Psoas muscle (tissue), 8 donors: ENCODE measurements around the gene AEN. TPM values are rescaled to one million over a fixed set of nuclear protein-coding genes. Genes with fewer than 3 reads are reported as not detected.

Experiments used
- ATAC-seq, 4 donors: fragments of 200-7000 bp; cut with Tn5 transposase; one replicate each; pipeline ENCODE4 v1.9.1; 2020; ENCODE audit warnings: moderate library complexity in 3 of 4, mild to moderate bottlenecking in 2 of 4
- DNase-seq, 2 donors: peaks; one replicate each; pipeline ENCODE4 v3.0.0-alpha.2; 2020
- H3K27ac ChIP-seq: fragments of 200-600 bp; one replicate; pipeline ENCODE4 v1.8.0; 2022
- H3K27me3 ChIP-seq, 3 donors: fragments of 200-600 bp in 1 of 3; one replicate each; pipeline versions ENCODE4 v1.6.1 to v1.8.0; 2013 to 2022; ENCODE audit warnings: low read length in 2 of 3, mild to moderate bottlenecking in 2 of 3, moderate library complexity in 1 of 3; ENCODE audit not compliant: insufficient read depth in 3 of 3
- H3K36me3 ChIP-seq, 2 donors: fragments of 200-600 bp in 1 of 2; one replicate each; pipeline versions ENCODE4 v1.6.1 to v1.8.0; 2013 to 2022; ENCODE audit warnings: low read depth in 1 of 2, mild to moderate bottlenecking in 1 of 2, moderate library complexity in 1 of 2; ENCODE audit not compliant: insufficient read depth in 1 of 2
- H3K4me1 ChIP-seq: fragments of 200-600 bp; one replicate; pipeline ENCODE4 v1.8.0; 2022
- H3K4me3 ChIP-seq: fragments of 200-600 bp; one replicate; pipeline ENCODE4 v1.8.0; 2022; ENCODE audit warnings: mild to moderate bottlenecking
- H3K9me3 ChIP-seq: fragments of 200-600 bp; one replicate; pipeline ENCODE4 v1.8.0; 2022
- CTCF ChIP-seq: fragments of 200-600 bp; IDR thresholded peaks from one replicate; pipeline ENCODE4 v1.8.0; 2022; ENCODE audit warnings: antibody characterized with exemption
- WGBS, 3 donors: extraction: QIAGEN DNeasy Blood & Tissue Kit; methylation state at CpG; one replicate each; pipeline versions ENCODE4 v1.1.6 to v1.1.7; 2013; 5-methylcytosine and 5-hydroxymethylcytosine counted together
- intact Hi-C, 2 donors: fragments of 100-400 bp; cut with DNase I; formaldehyde crosslinking; loops; one replicate each; pipeline versions ENCODE4 v1.11.0 to v1.14.2; 2022
- polyA plus RNA-seq, 3 donors: library from polyadenylated mRNA; stranded (reverse); fragments of 200-250 nt; gene quantifications; one replicate each; pipeline ENCODE4 v1.2.3, GENCODE V29; 2013
- total RNA-seq, 4 donors: library from RNA; stranded (reverse); fragmentation: NEBNext Ultra II Directional in 2 of 4; extraction: Animal tissue kit (Norgen Biotek cat#: 25700) in 2 of 4; gene quantifications; one replicate each; pipeline versions ENCODE4 v1.2.1 to v1.2.4, GENCODE V29; 2021 to 2023
- donor health status: healthy with polysubstance abuse.
- donor health status: DM: no; HTN: no; CAD: no; lungs with moderate emphysema.
- donor health status: Bipolar disorder and iron deficiency.
- donor health status: healthy.
- donor health status: DM: yes; HTN: yes; CAD: no.
- donor health status: DM: no; HTN: no; CAD: no.
- donor health status: DM: no; HTN: no; CAD: no.
- donor health status: DM: yes; HTN: yes; CAD: no.

Gene AEN
- total and polyA plus RNA-seq, 7 donors = 10.1 to 46.6 (median 32.2) TPM

GRCh38 chr15:88649753-88650551 is 28.8 kb downstream of the AEN start:
- Histone ChIP-seq H3K36me3 (no peaks in the 10 kb centered on the region), H3K4me1 (peaks cover 3% of the 10 kb centered on the region), H3K9me3 (no peaks in the 10 kb centered on the region), H3K27me3 (peaks cover 0 to 2% (median 0%) of the 10 kb centered on the region in 3 donors), H3K27ac (no peak overlapping the region), H3K4me3 (no peak overlapping the region)
- WGBS, 3 donors = 71 to 72% (median 72%) methylated on average over 23 of the region's 23 CpGs
- ATAC-seq = peak in 1 of 4 donors; percentile 20
- no peak for DNase-seq
- intact Hi-C loops = loop anchor here in 1 of 2 donors (10.0 kb wide), 1 partner anchor 245 kb away; the partner anchor contains the start of gene HAPLN3
- no peak for TF ChIP-seq CTCF

GRCh38 chr15:88650556-88650955 is 29.4 kb downstream of the AEN start:
- 92 to 94% (median 92%) methylated on average over 12 of the region's 12 CpGs for WGBS, 3 donors
- Histone ChIP-seq H3K27ac (no peak overlapping the region), H3K36me3 (no peaks in the 10 kb centered on the region), H3K4me3 (no peak overlapping the region), H3K9me3 (no peaks in the 10 kb centered on the region), H3K4me1 (peaks cover 3% of the 10 kb centered on the region), H3K27me3 (peaks cover 0 to 2% (median 0%) of the 10 kb centered on the region in 3 donors)
- TF ChIP-seq CTCF = no peak
- DNase-seq = no peak
- ATAC-seq = no peak
- intact Hi-C loops = loop anchor here in 1 of 2 donors (10.0 kb wide), 1 partner anchor 244 kb away; the partner anchor contains the start of gene HAPLN3

- no peaks in the 10 kb centered on the region for H3K36me3 ChIP-seq
- no peak overlapping the region for H3K27ac ChIP-seq
- H3K27me3 ChIP-seq = peaks cover 0 to 2% (median 0%) of the 10 kb centered on the region in 3 donors
- ATAC-seq (no peak), DNase-seq (no peak)
- H3K4me1 ChIP-seq = peaks cover 3% of the 10 kb centered on the region
- no peak for TF ChIP-seq CTCF
- 77 to 79% (median 78%) methylated on average over 7 of the region's 7 CpGs for WGBS, 3 donors
- H3K4me3 ChIP-seq = no peak overlapping the region
- intact Hi-C loops = loop anchor here in 1 of 2 donors (10.0 kb wide), 1 partner anchor 244 kb away; the partner anchor contains the start of gene HAPLN3
- H3K9me3 ChIP-seq = no peaks in the 10 kb centered on the region
Measured at GRCh38 chr15:88651136-88651732, 30.1 kb downstream of the AEN start.

- WGBS, 3 donors = 82 to 94% (median 85%) methylated on average over 8 to 9 of the region's 9 CpGs
- ATAC-seq (no peak), DNase-seq (no peak)
- peaks cover 3% of the 10 kb centered on the region for H3K4me1 ChIP-seq
- H3K9me3 ChIP-seq = no peaks in the 10 kb centered on the region
- no peak overlapping the region for H3K4me3 ChIP-seq
- no peak for TF ChIP-seq CTCF
- intact Hi-C loops = loop anchor here in 1 of 2 donors (10.0 kb wide), 1 partner anchor 243 kb away; the partner anchor contains the start of gene HAPLN3
- peaks cover 0 to 2% (median 0%) of the 10 kb centered on the region in 3 donors for H3K27me3 ChIP-seq
- no peaks in the 10 kb centered on the region for H3K36me3 ChIP-seq
- H3K27ac ChIP-seq = no peak overlapping the region
Measured at GRCh38 chr15:88651971-88652370, 30.8 kb downstream of the AEN start.
